ENCODE data around the gene DENND2C. TPM values are rescaled to one million over a fixed set of nuclear protein-coding genes. Genes with fewer than 3 reads are reported as not detected.
"Not testable (repeated sequence)": the region's sequence is repeated elsewhere in the genome, so short reads cannot be mapped to it uniquely, and the experiment has no call there.

The DENND2C gene
- total RNA-seq, 1 donor from 2014 or later = 1.6 TPM

GRCh38 chr1:114586513-114587047 is 83.3 kb downstream of the DENND2C start:
- H3K4me1 Mint-ChIP-seq (ENCODE audit: unreplicated experiment) = peaks cover 40% of the 10 kb centered on the region
- H3K36me3 Mint-ChIP-seq (ENCODE audit: unreplicated experiment) = peaks cover 1% of the 10 kb centered on the region
- peaks cover 10% of the 10 kb centered on the region for H3K27me3 Mint-ChIP-seq (ENCODE audit: unreplicated experiment)
- no peak for DNase-seq (ENCODE audit: extremely low spot score, unreplicated experiment)
- peak overlapping the region; percentile 18 for H3K27ac Mint-ChIP-seq (ENCODE audit: unreplicated experiment)
- H3K9me3 Mint-ChIP-seq (ENCODE audit: unreplicated experiment) = no peaks in the 10 kb centered on the region
- no peak for TF ChIP-seq CTCF (IDR thresholded peaks at IDR 0.05)
- H3K4me3 Mint-ChIP-seq (ENCODE audit: unreplicated experiment) = no peak overlapping the region

DNA sequence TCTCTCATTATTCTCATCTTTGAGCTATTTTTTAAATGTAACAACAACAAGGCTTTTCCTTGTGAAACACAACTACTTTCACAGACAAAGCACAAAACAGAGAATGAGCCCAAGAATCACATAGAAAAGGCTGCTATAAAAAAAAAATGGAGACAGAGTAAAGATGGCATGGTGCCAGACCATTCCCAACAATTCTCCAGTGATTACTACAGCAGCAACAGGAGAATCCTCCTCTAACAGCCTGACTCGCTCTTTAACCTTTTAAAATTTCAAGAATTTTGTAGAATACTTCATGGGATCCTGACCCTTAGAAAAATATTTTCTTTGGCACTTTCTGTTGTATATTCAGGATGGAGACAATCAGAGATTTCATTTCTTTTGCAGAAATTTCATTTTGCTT is 84.6 kb downstream of the DENND2C start:
- Mint-ChIP-seq H3K27me3 (ENCODE audit: unreplicated experiment) (peaks cover 10% of the 10 kb centered on the region), H3K4me1 (ENCODE audit: unreplicated experiment) (peaks cover 48% of the 10 kb centered on the region), H3K4me3 (ENCODE audit: unreplicated experiment) (peak overlapping the region; percentile 21), H3K27ac (ENCODE audit: unreplicated experiment) (peak overlapping the region; percentile 93), H3K36me3 (ENCODE audit: unreplicated experiment) (peaks cover 1% of the 10 kb centered on the region), H3K9me3 (ENCODE audit: unreplicated experiment) (no peaks in the 10 kb centered on the region)
- no peak for TF ChIP-seq CTCF (IDR thresholded peaks at IDR 0.05)
- no peak for DNase-seq (ENCODE audit: extremely low spot score, unreplicated experiment)

DNA sequence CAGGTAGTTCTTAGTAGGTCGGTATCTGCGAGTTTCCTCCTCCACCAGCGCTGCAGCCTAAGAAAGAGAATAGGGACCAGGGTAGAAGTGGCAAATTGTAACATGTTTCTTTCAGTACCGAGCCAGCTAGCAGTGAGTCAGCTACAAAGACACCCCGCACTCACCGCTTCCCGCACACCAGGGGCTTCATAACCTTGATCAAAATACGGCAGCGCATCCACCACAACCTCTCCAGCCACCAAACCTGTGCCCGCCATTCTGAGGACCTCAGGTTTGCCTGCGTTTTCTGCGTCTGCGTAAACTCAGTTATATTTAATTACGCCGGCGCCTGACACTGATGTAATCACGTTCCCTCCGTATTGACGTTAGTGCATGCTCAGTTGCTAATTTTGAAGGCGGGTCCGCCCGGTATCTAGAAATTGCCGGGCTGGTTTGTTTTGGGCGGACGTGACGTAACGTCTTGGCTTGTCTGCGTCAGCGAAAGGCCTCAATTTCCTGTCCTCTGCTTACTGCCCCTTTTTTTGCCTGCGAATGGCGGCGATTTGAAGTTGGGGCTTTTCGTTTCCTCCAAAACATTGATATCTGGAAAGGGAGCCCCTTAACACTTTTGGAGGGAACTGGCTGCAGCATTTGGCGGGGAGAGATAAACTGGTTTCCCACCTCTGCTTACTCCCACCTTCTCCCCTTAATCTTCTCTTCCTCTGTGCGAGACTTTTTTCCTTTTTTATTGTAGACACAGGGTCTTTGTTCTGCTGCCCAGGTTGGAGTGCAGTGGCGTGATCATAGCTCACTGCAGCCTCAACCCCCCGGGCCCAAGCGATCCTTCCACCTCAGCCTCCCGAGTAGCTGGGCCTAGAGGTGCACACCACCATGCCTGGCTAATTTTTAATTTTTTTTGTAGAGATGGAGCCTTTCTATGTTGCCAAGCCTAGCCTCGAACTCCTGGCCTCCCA is 88.2 kb downstream of the DENND2C start, which contains the start of gene BCAS2:
Gene BCAS2 (minus strand): TSS at position 281 of the 953 bp plus-strand sequence. CDS start 24 bp downstream, at position 257.
- Mint-ChIP-seq H3K4me3 (ENCODE audit: unreplicated experiment) (peak within 1 kb of the TSS; percentile 94), H3K9me3 (ENCODE audit: unreplicated experiment) (no peaks in the 10 kb centered on the region), H3K27me3 (ENCODE audit: unreplicated experiment) (no peaks in the 10 kb centered on the region), H3K36me3 (ENCODE audit: unreplicated experiment) (peaks cover 14% of the 10 kb centered on the region), H3K4me1 (ENCODE audit: unreplicated experiment) (peaks cover 40% of the 10 kb centered on the region), H3K27ac (ENCODE audit: unreplicated experiment) (peak within 1 kb of the TSS; percentile 96)
- no peak for TF ChIP-seq CTCF (IDR thresholded peaks at IDR 0.05)
- DNase-seq (ENCODE audit: extremely low spot score, unreplicated experiment) = peak; percentile 97

- Mint-ChIP-seq H3K4me1 (ENCODE audit: unreplicated experiment) (peaks cover 3% of the 10 kb centered on the region), H3K9me3 (ENCODE audit: unreplicated experiment) (no peaks in the 10 kb centered on the region), H3K27ac (ENCODE audit: unreplicated experiment) (no peak overlapping the region), H3K27me3 (ENCODE audit: unreplicated experiment) (no peaks in the 10 kb centered on the region), H3K4me3 (ENCODE audit: unreplicated experiment) (no peak overlapping the region), H3K36me3 (ENCODE audit: unreplicated experiment) (peaks cover 45% of the 10 kb centered on the region)
- TF ChIP-seq CTCF (IDR thresholded peaks at IDR 0.05) = no peak
- DNase-seq (ENCODE audit: extremely low spot score, unreplicated experiment) = no peak
Measured at GRCh38 chr1:114574365-114574764, 95.5 kb downstream of the DENND2C start.

DNA sequence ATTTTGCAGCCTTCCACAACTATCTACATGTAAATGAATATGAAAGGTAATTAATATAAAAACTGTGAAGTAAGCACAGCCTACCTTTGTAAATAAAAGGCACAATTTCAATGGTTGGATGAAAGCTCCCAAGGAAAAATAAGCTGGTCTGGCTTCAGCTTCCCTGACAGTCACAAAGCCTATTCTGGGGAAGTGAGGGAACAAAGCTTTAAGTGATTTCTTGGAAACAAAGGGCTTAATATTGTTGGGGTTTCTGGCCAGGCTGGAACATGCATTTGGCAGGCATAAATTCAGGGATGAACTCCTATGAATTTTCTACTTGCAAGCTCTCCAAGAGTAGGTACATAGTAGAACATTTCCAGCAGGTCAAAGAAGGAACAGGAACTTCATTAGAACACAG is 105.7 kb downstream of the DENND2C start:
- H3K4me1 Mint-ChIP-seq (ENCODE audit: unreplicated experiment) = no peaks in the 10 kb centered on the region
- H3K27ac Mint-ChIP-seq (ENCODE audit: unreplicated experiment) = no peak overlapping the region
- H3K36me3 Mint-ChIP-seq (ENCODE audit: unreplicated experiment) = peaks cover 33% of the 10 kb centered on the region
- H3K9me3 Mint-ChIP-seq (ENCODE audit: unreplicated experiment) = no peaks in the 10 kb centered on the region
- no peak for DNase-seq (ENCODE audit: extremely low spot score, unreplicated experiment)
- H3K4me3 Mint-ChIP-seq (ENCODE audit: unreplicated experiment) = no peak overlapping the region
- TF ChIP-seq CTCF (IDR thresholded peaks at IDR 0.05) = no peak
- H3K27me3 Mint-ChIP-seq (ENCODE audit: unreplicated experiment) = no peaks in the 10 kb centered on the region

- not testable (repeated sequence) for H3K9me3 Mint-ChIP-seq (ENCODE audit: unreplicated experiment); H3K4me3 Mint-ChIP-seq (ENCODE audit: unreplicated experiment); DNase-seq (ENCODE audit: extremely low spot score, unreplicated experiment); H3K4me1 Mint-ChIP-seq (ENCODE audit: unreplicated experiment); H3K27me3 Mint-ChIP-seq (ENCODE audit: unreplicated experiment); H3K27ac Mint-ChIP-seq (ENCODE audit: unreplicated experiment)
- peaks cover 29% of the 10 kb centered on the region for H3K36me3 Mint-ChIP-seq (ENCODE audit: unreplicated experiment)
Measured at GRCh38 chr1:114562978-114563510, 106.8 kb downstream of the DENND2C start.
